GM21825 (cell line): ENCODE results near the gene OXER1.
"Not testable (repeated sequence)": the region's sequence is repeated elsewhere in the genome, so short reads cannot be mapped to it uniquely, and the experiment has no call there.

Experiments
- ATAC-seq: cut with Tn5 transposase; IDR thresholded peaks from one replicate; pipeline ENCODE4 v1.9.1; 2021; ENCODE audit warnings: mild to moderate bottlenecking, moderate library complexity; ENCODE audit not compliant: unreplicated experiment

Gene OXER1

DNA sequence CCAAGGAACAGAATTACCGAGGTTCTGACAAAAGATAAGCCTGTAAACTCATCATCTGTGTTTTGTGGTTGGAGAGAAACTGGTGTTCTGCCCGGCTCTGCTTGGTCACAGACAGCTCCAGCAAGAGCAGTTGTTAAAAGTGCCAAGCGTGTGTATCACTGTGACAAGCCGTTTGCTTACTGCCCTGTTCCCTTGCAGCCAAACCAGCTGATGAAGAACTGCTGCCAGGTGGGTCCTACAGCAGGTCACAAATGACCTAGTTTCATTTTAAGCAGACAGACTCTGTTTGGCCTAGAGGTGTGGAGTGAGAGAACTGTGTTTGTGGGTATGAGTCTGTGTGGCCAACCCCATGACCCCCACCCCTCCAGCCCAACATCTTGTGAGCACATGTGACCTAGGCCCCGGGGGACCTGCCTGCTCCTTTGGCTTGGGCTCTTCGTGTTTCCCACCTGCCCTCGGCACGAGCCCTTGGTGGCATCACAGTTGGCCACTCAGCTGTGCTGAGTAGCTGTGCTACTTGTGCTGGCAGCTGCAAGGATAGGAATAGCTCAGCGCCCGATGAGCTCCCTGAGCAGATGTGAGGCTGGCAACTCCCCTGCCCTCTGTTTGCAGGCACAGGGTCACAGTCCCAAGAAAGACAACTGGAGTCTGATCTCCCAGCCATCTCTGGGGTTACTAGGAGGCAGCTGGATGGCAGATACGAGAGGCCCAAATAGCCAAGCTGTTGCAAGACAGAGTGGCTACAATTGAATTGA, 9.7 kb downstream of the OXER1 start:
- peak; percentile 49 for ATAC-seq

GRCh38 chr2:42752816-42753813, 10.8 kb downstream of the OXER1 start:
- ATAC-seq: no peak

DNA sequence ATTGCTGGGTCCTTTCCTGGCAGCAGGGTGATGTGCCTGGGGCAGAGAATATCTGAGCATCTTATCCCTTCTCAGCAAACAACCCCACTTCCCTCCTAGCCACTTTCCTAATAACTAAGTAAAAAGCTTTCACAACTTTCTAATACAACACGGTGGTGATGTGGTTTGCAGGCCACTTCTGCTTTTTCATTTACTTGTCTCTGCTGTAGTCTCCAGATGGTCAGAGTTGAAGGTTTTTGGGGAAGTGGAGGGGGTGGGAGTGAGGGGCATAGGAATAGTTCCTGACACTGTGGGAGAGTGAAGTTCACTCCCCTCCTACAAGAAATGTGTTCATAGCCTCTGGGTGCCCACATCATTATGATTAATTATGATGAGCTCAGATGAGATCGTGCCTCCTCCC, 11.6 kb downstream of the OXER1 start:
- peak; percentile 59 for ATAC-seq

GRCh38 chr2:42748840-42749239, 15.1 kb downstream of the OXER1 start:
- ATAC-seq: no peak

DNA sequence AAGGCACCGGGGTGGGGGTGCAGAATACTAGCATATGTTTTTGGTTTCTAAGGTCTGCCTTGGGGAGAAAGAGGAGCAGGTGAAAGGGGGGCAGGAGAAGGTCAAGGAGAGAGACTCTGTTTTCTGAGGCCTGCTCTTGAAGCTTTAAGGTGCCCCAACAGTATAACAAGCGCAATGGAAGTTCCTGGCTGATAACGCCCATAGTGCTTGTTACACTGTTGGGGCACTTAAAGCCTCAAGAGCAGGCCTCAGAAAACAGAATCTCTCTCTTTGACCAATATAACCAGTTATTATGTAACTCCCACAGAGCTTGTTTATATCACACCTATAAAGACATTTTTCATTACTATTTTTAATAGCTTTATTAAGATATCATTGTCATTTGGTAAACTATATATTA, 16.5 kb downstream of the OXER1 start:
- ATAC-seq: no peak

- no peak for ATAC-seq
These were observed 19.3 kb downstream of the OXER1 start for GRCh38 chr2:42744545-42745082.

DNA sequence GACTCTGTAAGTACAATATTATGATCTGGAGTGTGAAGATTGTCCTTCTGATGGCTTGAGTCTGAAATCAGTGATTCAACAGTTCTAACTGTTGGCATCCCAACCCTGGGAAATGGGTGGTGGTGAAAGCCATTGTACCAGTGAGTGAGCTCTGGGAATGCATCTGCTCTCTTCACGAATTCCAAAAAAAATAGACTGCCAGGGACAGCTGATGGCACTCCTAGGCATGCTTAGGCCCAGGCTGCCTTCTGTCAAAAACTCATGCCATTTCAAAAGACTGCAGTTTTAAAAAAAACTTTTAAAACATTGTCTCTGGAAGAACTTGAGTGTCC, 20.3 kb downstream of the OXER1 start:
- no peak for ATAC-seq

- ATAC-seq: no peak
These were observed 20.9 kb downstream of the OXER1 start for GRCh38 chr2:42742740-42743658.

DNA sequence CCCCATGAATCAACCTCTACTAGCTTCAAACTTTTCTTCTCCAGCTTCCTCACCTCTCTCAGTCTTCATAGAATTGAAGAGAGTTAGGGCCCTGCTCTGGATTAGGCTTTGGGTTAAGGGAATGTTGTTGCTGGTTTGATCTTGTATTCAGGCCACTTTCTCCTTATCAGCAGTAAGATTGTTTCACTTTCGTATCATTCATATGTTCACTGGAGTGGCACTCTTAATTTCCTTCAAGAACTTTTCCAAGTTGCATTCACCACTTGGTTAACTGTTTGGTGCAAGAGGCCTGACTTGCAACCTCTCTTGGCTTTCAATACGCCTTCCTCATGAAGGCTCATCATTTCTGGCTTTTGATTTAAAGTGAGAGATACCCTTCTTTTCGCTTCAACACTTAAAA, 22.8 kb downstream of the OXER1 start:
- no peak for ATAC-seq

DNA sequence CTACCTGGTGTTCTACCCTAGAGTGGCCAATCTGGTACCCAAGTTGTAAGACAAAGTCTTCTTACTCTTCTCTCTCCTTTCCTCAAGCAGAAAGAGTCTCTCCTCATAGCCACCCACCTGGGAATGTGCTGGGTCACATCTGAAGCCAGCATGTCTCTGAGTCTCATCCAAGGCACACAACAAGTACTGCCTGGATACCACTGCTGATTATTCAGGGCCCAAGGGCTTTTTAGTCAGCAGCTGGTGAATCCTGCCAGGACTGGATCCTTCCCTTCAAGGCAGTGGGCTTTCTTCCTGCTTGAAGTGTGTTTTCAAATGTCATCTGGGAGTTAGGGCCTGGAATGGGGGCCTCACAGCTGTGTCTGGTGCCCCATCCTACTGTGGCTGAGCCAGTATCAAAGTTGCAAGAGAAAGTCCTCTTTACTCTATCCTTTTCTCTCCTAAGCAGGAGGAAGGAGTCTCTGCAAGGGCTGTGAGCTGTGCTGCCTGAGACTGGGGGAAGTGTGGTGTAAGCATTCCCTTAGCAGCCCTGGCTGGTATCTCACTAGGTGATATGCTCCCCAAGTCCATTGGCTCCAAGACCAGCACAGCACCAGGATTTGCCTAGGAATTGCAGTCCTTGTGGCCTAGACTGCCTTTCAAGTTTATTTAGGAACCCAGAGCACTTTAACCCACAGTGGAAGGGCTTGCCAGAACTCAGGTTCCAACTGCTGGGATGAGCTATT, 27.2 kb downstream of the OXER1 start:
- no peak for ATAC-seq

DNA sequence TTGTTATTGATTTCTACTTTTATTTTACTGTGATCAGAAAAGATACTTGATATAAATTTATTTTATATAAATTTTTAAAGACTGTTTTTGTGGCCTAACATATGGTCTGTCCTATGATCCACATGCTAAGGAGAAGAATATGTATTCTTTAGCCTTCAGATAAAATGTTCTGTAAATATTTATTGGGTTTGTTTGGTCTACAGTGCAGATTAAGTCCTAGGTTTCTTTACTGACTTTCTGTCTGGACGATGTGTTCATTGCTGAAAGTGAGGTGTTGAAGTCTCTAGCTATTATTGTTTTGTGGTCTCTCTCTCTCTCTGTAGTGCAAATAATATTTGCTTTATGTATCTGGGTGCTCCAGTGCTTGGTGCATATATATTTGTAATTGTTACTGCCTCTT, 30.1 kb downstream of the OXER1 start:
- ATAC-seq: no peak

GRCh38 chr2:42731316-42731715, 32.6 kb downstream of the OXER1 start:
- not testable (repeated sequence) for ATAC-seq

DNA sequence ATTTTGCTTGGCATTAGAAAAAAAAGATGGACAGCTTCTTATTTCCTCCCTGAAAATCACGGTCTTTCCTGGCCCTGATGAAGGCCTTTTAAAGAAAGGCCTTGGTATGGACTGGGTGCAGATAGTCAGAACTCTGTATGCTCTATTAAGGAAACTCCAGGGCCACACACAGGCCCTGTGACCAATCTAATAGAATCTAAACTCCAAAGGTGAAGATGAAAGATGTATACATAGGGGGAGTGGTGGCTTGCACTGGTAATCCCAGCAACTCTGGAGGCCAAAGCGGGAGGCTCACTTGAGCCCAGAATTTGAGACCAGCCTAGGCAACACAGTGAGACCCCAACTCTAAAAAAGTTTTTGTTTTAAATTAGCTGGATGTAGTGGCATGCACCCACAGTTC, 37.3 kb downstream of the OXER1 start:
- no peak for ATAC-seq

DNA sequence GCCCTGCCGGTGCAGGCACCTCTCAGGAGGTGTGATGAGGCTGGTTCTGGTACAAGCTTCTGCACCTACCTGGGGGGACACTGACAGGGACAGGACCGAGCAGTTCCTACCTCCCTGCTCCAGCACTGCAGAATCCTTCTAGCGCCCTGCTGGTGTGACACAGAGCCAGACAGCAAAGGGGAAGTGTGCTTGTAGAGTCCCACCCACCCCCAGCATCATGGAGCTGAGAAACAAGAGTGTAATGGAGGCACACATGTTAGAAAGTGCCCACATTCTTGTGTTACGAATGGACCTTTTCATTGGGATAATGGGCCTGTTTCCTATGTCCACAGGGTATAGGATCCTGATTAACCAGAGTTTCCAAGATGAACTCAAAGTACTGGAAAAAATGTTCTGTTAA, 38.3 kb downstream of the OXER1 start:
- ATAC-seq: no peak

GRCh38 chr2:42724886-42725285, 39.0 kb downstream of the OXER1 start:
- no peak for ATAC-seq

GRCh38 chr2:42723465-42723864, 40.5 kb downstream of the OXER1 start:
- no peak for ATAC-seq

- peak; percentile 94 for ATAC-seq
These were observed 41.4 kb downstream of the OXER1 start for GRCh38 chr2:42722320-42723190.

DNA sequence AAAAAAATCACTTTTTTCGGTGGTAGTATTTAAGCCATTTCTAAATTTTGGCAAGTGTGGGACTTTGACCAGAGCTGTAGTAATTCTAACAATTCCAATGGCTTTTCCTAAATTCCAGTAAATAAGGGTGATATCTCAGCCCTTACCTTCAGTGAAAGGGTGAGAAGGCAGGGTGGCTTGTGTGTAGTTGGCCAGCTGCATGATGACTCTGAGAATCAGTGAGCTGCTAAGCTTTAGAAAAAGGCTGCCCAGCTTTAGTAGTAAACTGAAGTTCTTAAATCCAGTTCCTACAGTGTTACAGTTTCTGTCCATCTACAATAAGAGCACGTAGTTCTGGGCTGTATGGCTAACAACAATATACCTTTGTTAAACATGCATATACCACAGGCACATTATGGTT, 42.0 kb downstream of the OXER1 start:
- ATAC-seq: peak; percentile 4

- ATAC-seq: no peak
These were observed 49.2 kb downstream of the OXER1 start for GRCh38 chr2:42714686-42715085.
